Measurements from ENCODE around the gene NTRK2. TPM values are rescaled to one million over a fixed set of nuclear protein-coding genes. Genes with fewer than 3 reads are reported as not detected.

Gene NTRK2
- polyA plus RNA-seq, 1 donor (not counting 4 experiments of a cell fraction or from before 2014, with no cell fraction given) = 0.08 TPM

DNA sequence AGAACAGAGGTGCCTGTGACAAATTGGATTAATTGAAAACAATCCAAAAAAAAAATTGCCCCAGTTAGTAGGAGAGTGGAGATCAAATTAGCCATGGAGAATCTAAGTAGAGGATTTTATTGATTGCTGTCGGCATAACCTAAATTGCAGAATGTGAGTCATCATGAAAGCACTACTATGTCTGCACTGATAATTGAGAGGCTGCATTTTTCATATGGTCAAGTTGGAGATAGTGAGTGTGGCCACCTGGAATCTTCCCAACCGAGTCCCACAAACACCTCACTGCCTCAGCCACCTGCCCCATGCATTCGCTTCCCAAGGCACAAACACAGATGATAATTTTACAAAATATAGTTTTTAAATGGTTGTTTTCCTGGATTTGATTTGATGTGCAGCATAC, 123.7 kb downstream of the NTRK2 start:
- TF ChIP-seq, protein P1, sequence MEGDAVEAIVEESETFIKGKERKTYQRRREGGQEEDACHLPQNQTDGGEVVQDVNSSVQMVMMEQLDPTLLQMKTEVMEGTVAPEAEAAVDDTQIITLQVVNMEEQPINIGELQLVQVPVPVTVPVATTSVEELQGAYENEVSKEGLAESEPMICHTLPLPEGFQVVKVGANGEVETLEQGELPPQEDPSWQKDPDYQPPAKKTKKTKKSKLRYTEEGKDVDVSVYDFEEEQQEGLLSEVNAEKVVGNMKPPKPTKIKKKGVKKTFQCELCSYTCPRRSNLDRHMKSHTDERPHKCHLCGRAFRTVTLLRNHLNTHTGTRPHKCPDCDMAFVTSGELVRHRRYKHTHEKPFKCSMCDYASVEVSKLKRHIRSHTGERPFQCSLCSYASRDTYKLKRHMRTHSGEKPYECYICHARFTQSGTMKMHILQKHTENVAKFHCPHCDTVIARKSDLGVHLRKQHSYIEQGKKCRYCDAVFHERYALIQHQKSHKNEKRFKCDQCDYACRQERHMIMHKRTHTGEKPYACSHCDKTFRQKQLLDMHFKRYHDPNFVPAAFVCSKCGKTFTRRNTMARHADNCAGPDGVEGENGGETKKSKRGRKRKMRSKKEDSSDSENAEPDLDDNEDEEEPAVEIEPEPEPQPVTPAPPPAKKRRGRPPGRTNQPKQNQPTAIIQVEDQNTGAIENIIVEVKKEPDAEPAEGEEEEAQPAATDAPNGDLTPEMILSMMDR (optimal IDR thresholded peaks at IDR 0.05 in 1 of 3, IDR thresholded peaks at IDR 0.05 in 1 of 3, conservative IDR thresholded peaks at IDR 0.05 in 1 of 3; ENCODE audit: extremely low read depth in 1 of 3, insufficient read depth in 2 of 3, low read length in 3 of 3) = no peak
- TF ChIP-seq EZH2 (IDR thresholded peaks at IDR 0.05; ENCODE audit: low read length) = no peak
- Histone ChIP-seq H3K36me3 (ENCODE audit: control insufficient read depth in 2 of 2, extremely low read depth in 1 of 2, insufficient read depth in 2 of 2, low read length in 2 of 2) (no peaks in the 10 kb centered on the region), H3K27ac (ENCODE audit: control insufficient read depth, insufficient read depth, low read length) (no peak overlapping the region), H3K9me3 (ENCODE audit: control insufficient read depth, low read depth, low read length) (no peaks in the 10 kb centered on the region), H3K9ac (ENCODE audit: control insufficient read depth, extremely low read depth, insufficient read depth, low read length) (no peak overlapping the region), H3K9me1 (ENCODE audit: control insufficient read depth, extremely low read depth, insufficient read depth, low read length) (no peaks in the 10 kb centered on the region), H3K79me2 (ENCODE audit: control insufficient read depth, insufficient read depth, low read length) (no peaks in the 10 kb centered on the region), H3K27me3 (ENCODE audit: control insufficient read depth, extremely low read depth, insufficient read depth, low read length) (peaks cover 8% of the 10 kb centered on the region), H3K4me3 (ENCODE audit: control insufficient read depth in 2 of 3, extremely low read depth in 1 of 3, insufficient read depth in 2 of 3, low read depth in 1 of 3, low read length in 3 of 3) (no peak overlapping the region), H2AFZ (ENCODE audit: control insufficient read depth, low read length) (no peak overlapping the region), H3K4me2 (ENCODE audit: control insufficient read depth, extremely low read depth, insufficient read depth, low read depth, low read length) (no peak overlapping the region), H3K4me1 (ENCODE audit: control insufficient read depth, extremely low read depth, insufficient read depth, low read length) (no peaks in the 10 kb centered on the region), H4K20me1 (ENCODE audit: control insufficient read depth, extremely low read depth, insufficient read depth, low read length) (no peaks in the 10 kb centered on the region)
- FAIRE-seq = no peak
- DNase-seq (ENCODE audit: low read depth, low spot score) = no peak
- dilution Hi-C loops (cut with MboI; ENCODE audit: extremely low pct_ligation_motif_present, low sequenced_read_pairs) = no loop called here

DNA sequence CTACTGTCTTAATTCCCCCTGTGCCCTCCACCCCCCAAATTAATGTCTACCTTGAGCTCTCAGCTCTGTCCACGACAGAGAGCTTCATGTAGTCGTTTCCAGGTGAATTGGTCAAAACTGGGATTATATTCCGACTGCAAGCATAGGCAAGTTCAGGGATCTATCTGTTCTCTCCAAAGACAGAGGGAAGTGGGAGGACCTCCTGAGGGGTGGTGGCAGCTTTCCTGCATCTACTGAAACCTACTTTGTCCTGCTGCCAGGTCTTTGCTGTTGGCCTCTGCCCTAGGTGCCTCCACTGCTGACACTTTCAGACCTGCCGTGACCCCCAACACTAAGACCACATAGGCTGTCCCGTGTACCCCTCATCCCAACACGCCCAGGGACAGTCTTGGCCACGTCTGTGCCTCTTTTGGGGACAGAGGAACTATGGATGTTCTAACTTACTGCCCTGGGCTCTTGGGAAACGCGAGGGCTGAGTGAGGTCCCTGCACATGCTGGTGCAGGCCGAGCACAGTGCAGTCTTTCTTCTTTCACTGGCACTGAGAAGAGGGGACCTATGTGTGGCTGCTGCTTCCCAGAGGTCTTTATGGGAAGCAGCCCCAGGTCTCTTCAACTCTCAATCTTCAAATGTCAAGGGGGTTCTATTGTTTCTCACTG, 125.6 kb downstream of the NTRK2 start:
- Histone ChIP-seq H3K4me1 (ENCODE audit: control insufficient read depth, extremely low read depth, insufficient read depth, low read length) (no peaks in the 10 kb centered on the region), H3K79me2 (ENCODE audit: control insufficient read depth, insufficient read depth, low read length) (no peaks in the 10 kb centered on the region), H3K27me3 (ENCODE audit: control insufficient read depth, extremely low read depth, insufficient read depth, low read length) (no peaks in the 10 kb centered on the region), H3K36me3 (ENCODE audit: control insufficient read depth in 2 of 2, extremely low read depth in 1 of 2, insufficient read depth in 2 of 2, low read length in 2 of 2) (no peaks in the 10 kb centered on the region), H2AFZ (ENCODE audit: control insufficient read depth, low read length) (no peak overlapping the region), H3K27ac (ENCODE audit: control insufficient read depth, insufficient read depth, low read length) (no peak overlapping the region), H4K20me1 (ENCODE audit: control insufficient read depth, extremely low read depth, insufficient read depth, low read length) (no peaks in the 10 kb centered on the region), H3K9ac (ENCODE audit: control insufficient read depth, extremely low read depth, insufficient read depth, low read length) (no peak overlapping the region), H3K4me3 (ENCODE audit: control insufficient read depth in 2 of 3, extremely low read depth in 1 of 3, insufficient read depth in 2 of 3, low read depth in 1 of 3, low read length in 3 of 3) (no peak overlapping the region), H3K9me3 (ENCODE audit: control insufficient read depth, low read depth, low read length) (no peaks in the 10 kb centered on the region), H3K4me2 (ENCODE audit: control insufficient read depth, extremely low read depth, insufficient read depth, low read depth, low read length) (no peak overlapping the region), H3K9me1 (ENCODE audit: control insufficient read depth, extremely low read depth, insufficient read depth, low read length) (no peaks in the 10 kb centered on the region)
- TF ChIP-seq, protein P1 (optimal IDR thresholded peaks at IDR 0.05 in 1 of 3, IDR thresholded peaks at IDR 0.05 in 1 of 3, conservative IDR thresholded peaks at IDR 0.05 in 1 of 3; ENCODE audit: extremely low read depth in 1 of 3, insufficient read depth in 2 of 3, low read length in 3 of 3) = no peak
- TF ChIP-seq EZH2 (IDR thresholded peaks at IDR 0.05; ENCODE audit: low read length) = no peak
- DNase-seq (ENCODE audit: low read depth, low spot score) = no peak
- no peak for FAIRE-seq
- dilution Hi-C loops (cut with MboI; ENCODE audit: extremely low pct_ligation_motif_present, low sequenced_read_pairs) = no loop called here
